Measurements from ENCODE around the gene CCL26.
"Not testable (repeated sequence)": the region's sequence is repeated elsewhere in the genome, so short reads cannot be mapped to it uniquely, and the experiment has no call there.

Gene CCL26

GRCh38 chr7:75772081-75773077 lies at the start of gene CCL26:
Gene CCL26 (minus strand): TSS chr7:75772211. CDS start chr7:75772176, 35 bp downstream.
- no peak for DNase-seq

GRCh38 chr7:75820688-75821087 lies 48.7 kb upstream of the CCL26 start:
- no peak for DNase-seq

- DNase-seq: no peak
These were observed 47.7 kb upstream of the CCL26 start for GRCh38 chr7:75819711-75820110.

GRCh38 chr7:75818472-75818871 lies 46.5 kb upstream of the CCL26 start:
- no peak for DNase-seq

- DNase-seq: no peak
These were observed 45.1 kb upstream of the CCL26 start for GRCh38 chr7:75817116-75817515.

- DNase-seq: no peak
These were observed 43.5 kb upstream of the CCL26 start for GRCh38 chr7:75815418-75816064.

GRCh38 chr7:75814407-75814947 lies 42.5 kb upstream of the CCL26 start:
- DNase-seq: no peak

- no peak for DNase-seq
These were observed 41.8 kb upstream of the CCL26 start, which contains the start of gene CCL24 for GRCh38 chr7:75813781-75814236. Gene CCL24 (minus strand): TSS chr7:75813806. CDS start chr7:75813715, 91 bp downstream.

GRCh38 chr7:75813084-75813483 lies 41.1 kb upstream of the CCL26 start:
- no peak for DNase-seq

- DNase-seq: no peak
These were observed 40.1 kb upstream of the CCL26 start for GRCh38 chr7:75811894-75812678.

- DNase-seq: no peak
These were observed 37.4 kb upstream of the CCL26 start for GRCh38 chr7:75809396-75809795.

- DNase-seq: no peak
These were observed 36.1 kb upstream of the CCL26 start for GRCh38 chr7:75808106-75808505.

GRCh38 chr7:75807452-75807851 lies 35.4 kb upstream of the CCL26 start:
- no peak for DNase-seq

GRCh38 chr7:75806560-75807307 lies 34.7 kb upstream of the CCL26 start:
- no peak for DNase-seq

GRCh38 chr7:75804705-75805104 lies 32.7 kb upstream of the CCL26 start:
- DNase-seq: no peak

- DNase-seq: no peak
These were observed 32.0 kb upstream of the CCL26 start for GRCh38 chr7:75804004-75804403.

GRCh38 chr7:75802552-75802821 lies 30.5 kb upstream of the CCL26 start:
- DNase-seq: no peak

- no peak for DNase-seq
These were observed 26.8 kb upstream of the CCL26 start for GRCh38 chr7:75798770-75799169.

- no peak for DNase-seq
These were observed 24.4 kb upstream of the CCL26 start for GRCh38 chr7:75796420-75796819.

GRCh38 chr7:75795831-75796285 lies 23.8 kb upstream of the CCL26 start:
- DNase-seq: no peak

GRCh38 chr7:75793676-75794075 lies 21.7 kb upstream of the CCL26 start:
- no peak for DNase-seq

- not testable (repeated sequence) for DNase-seq
These were observed 20.6 kb upstream of the CCL26 start for GRCh38 chr7:75792567-75792966.
